H1 (cell line): ENCODE data around the gene MRPL27. TPM values are rescaled to one million over a fixed set of nuclear protein-coding genes. Genes with fewer than 3 reads are reported as not detected.

ENCODE experiments used
- ZNF274 ChIP-seq: IDR thresholded peaks from 2 replicates; pipeline ENCODE4 v1.7.0; 2012; ENCODE audit warnings: low read length, borderline replicate concordance; ENCODE audit errors: extremely low read depth
- polyA plus RNA-seq, 7 experiments: library from polyadenylated mRNA; depleted of rRNA in 3 of 7; stranded (reverse) in 5 of 7; unstranded in 2 of 7; fragments of >200 nt in 5 of 7; fragments of 200-250 nt in 2 of 7; gene quantifications; 1 replicate in 5 of 7; 2 replicates in 1 of 7; 4 replicates in 1 of 7; pipeline versions ENCODE4 v1.2.1 to v1.2.3, GENCODE V29; 2011 to 2013; ENCODE audit warnings: missing spikeins in 2 of 7, mixed read lengths in 2 of 7
- total RNA-seq: library from RNA; stranded (reverse); fragmentation: NEBNext Ultra II Directional; extraction: Animal tissue kit (Norgen Biotek cat#: 25700); gene quantifications from 2 replicates; pipeline ENCODE4 v1.2.1, GENCODE V29; 2021
- TF ChIP-seq, protein P1 (sequence below): fragments of 300-600 bp; sonication (generic); IDR thresholded peaks from 2 replicates; pipeline ENCODE4 v1.7.1; 2012; ENCODE audit warnings: low read length, moderate library complexity, mild to moderate bottlenecking, inconsistent platforms; ENCODE audit not compliant: insufficient replicate concordance

MRPL27 gene
- total and polyA plus RNA-seq, 2 of the 8 experiments (the other 6 are each of a cell fraction or from before 2014, with no cell fraction given): 75.6 to 135 TPM

DNA sequence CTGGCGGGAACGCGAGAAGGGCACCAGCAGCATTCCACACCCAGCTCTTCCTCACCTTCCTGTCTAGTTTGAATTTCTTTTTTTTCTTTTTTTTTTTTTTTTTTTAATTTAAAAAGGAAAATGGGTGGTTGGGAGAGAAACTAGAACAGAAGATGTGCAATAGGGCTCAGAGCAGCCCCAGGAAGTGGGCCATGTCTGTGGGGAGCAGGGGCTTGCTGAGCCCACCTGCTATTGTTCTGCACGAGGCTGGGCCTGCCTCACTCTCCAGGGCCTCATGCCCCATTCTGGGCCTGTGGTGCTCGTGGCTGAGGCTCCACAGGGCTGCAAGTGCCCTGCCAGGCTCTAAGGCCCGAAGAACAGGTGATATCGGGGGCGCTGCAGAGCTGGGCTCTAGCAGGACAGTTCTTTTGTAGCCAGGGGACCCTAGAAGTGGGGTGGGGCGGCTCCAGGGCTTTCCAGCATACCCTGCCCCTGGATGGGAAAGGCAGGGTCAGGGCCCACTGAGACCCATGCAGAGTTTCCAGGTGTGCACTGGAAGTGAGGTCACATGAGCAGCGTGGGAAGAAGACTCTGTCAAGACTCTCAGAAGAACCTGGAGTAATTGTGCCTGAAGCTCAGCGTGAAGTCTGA, 12.4 kb downstream of the MRPL27 start (continued):
- TF ChIP-seq, protein P1, sequence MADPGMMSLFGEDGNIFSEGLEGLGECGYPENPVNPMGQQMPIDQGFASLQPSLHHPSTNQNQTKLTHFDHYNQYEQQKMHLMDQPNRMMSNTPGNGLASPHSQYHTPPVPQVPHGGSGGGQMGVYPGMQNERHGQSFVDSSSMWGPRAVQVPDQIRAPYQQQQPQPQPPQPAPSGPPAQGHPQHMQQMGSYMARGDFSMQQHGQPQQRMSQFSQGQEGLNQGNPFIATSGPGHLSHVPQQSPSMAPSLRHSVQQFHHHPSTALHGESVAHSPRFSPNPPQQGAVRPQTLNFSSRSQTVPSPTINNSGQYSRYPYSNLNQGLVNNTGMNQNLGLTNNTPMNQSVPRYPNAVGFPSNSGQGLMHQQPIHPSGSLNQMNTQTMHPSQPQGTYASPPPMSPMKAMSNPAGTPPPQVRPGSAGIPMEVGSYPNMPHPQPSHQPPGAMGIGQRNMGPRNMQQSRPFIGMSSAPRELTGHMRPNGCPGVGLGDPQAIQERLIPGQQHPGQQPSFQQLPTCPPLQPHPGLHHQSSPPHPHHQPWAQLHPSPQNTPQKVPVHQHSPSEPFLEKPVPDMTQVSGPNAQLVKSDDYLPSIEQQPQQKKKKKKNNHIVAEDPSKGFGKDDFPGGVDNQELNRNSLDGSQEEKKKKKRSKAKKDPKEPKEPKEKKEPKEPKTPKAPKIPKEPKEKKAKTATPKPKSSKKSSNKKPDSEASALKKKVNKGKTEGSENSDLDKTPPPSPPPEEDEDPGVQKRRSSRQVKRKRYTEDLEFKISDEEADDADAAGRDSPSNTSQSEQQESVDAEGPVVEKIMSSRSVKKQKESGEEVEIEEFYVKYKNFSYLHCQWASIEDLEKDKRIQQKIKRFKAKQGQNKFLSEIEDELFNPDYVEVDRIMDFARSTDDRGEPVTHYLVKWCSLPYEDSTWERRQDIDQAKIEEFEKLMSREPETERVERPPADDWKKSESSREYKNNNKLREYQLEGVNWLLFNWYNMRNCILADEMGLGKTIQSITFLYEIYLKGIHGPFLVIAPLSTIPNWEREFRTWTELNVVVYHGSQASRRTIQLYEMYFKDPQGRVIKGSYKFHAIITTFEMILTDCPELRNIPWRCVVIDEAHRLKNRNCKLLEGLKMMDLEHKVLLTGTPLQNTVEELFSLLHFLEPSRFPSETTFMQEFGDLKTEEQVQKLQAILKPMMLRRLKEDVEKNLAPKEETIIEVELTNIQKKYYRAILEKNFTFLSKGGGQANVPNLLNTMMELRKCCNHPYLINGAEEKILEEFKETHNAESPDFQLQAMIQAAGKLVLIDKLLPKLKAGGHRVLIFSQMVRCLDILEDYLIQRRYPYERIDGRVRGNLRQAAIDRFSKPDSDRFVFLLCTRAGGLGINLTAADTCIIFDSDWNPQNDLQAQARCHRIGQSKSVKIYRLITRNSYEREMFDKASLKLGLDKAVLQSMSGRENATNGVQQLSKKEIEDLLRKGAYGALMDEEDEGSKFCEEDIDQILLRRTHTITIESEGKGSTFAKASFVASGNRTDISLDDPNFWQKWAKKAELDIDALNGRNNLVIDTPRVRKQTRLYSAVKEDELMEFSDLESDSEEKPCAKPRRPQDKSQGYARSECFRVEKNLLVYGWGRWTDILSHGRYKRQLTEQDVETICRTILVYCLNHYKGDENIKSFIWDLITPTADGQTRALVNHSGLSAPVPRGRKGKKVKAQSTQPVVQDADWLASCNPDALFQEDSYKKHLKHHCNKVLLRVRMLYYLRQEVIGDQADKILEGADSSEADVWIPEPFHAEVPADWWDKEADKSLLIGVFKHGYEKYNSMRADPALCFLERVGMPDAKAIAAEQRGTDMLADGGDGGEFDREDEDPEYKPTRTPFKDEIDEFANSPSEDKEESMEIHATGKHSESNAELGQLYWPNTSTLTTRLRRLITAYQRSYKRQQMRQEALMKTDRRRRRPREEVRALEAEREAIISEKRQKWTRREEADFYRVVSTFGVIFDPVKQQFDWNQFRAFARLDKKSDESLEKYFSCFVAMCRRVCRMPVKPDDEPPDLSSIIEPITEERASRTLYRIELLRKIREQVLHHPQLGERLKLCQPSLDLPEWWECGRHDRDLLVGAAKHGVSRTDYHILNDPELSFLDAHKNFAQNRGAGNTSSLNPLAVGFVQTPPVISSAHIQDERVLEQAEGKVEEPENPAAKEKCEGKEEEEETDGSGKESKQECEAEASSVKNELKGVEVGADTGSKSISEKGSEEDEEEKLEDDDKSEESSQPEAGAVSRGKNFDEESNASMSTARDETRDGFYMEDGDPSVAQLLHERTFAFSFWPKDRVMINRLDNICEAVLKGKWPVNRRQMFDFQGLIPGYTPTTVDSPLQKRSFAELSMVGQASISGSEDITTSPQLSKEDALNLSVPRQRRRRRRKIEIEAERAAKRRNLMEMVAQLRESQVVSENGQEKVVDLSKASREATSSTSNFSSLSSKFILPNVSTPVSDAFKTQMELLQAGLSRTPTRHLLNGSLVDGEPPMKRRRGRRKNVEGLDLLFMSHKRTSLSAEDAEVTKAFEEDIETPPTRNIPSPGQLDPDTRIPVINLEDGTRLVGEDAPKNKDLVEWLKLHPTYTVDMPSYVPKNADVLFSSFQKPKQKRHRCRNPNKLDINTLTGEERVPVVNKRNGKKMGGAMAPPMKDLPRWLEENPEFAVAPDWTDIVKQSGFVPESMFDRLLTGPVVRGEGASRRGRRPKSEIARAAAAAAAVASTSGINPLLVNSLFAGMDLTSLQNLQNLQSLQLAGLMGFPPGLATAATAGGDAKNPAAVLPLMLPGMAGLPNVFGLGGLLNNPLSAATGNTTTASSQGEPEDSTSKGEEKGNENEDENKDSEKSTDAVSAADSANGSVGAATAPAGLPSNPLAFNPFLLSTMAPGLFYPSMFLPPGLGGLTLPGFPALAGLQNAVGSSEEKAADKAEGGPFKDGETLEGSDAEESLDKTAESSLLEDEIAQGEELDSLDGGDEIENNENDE: no peak
- TF ChIP-seq ZNF274: no peak
